AG09309 (cell line): ENCODE data around the gene CST7.

Source experiments
- DNase-seq: peaks from one replicate; pipeline ENCODE4 v3.0.0-alpha.2; 2010; ENCODE audit warnings: low read depth
- H3K4me3 ChIP-seq: 2 replicates; pipeline ENCODE4 v1.5.1; 2011; ENCODE audit warnings: mild to moderate bottlenecking, low read depth, low read length, moderate library complexity; ENCODE audit not compliant: control insufficient read depth
- TF ChIP-seq, protein P1 (sequence below): IDR thresholded peaks from 2 replicates; pipeline ENCODE4 v1.5.1; 2011; ENCODE audit warnings: mild to moderate bottlenecking, low read depth, low read length, inconsistent platforms; ENCODE audit not compliant: insufficient read depth, control insufficient read depth; ENCODE audit errors: missing control alignments

Gene CST7

DNA sequence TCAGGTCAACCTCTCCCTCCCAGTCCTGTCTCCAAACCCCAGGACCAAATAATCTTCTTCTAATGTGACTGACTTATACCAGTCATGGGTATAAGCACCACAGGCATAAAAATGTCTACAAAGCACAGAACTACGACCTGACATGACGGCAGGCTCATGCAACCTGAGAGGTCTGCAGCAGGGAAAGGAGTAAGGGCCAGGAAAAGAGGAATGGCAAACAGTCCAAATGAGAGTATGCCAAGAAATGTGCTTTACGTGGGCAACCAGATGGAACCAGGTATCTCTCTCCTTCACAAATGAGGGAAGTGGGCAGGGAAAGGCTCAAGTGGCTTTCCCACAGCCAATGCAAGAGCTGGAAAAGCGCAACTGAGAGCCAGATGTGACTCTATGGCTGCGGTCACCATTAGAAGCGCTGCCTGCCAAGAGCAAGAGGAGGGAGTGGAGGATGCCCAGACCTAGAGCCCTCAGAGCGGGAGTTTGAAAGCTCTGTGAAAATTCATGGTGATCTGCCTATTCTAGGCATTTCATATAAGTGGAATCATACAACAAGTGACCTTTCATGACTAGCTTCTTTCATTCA, 37.5 kb downstream of the CST7 start:
- DNase-seq: no peak
- TF ChIP-seq, protein P1, sequence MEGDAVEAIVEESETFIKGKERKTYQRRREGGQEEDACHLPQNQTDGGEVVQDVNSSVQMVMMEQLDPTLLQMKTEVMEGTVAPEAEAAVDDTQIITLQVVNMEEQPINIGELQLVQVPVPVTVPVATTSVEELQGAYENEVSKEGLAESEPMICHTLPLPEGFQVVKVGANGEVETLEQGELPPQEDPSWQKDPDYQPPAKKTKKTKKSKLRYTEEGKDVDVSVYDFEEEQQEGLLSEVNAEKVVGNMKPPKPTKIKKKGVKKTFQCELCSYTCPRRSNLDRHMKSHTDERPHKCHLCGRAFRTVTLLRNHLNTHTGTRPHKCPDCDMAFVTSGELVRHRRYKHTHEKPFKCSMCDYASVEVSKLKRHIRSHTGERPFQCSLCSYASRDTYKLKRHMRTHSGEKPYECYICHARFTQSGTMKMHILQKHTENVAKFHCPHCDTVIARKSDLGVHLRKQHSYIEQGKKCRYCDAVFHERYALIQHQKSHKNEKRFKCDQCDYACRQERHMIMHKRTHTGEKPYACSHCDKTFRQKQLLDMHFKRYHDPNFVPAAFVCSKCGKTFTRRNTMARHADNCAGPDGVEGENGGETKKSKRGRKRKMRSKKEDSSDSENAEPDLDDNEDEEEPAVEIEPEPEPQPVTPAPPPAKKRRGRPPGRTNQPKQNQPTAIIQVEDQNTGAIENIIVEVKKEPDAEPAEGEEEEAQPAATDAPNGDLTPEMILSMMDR: no peak
- no peak overlapping the region for H3K4me3 ChIP-seq

DNA sequence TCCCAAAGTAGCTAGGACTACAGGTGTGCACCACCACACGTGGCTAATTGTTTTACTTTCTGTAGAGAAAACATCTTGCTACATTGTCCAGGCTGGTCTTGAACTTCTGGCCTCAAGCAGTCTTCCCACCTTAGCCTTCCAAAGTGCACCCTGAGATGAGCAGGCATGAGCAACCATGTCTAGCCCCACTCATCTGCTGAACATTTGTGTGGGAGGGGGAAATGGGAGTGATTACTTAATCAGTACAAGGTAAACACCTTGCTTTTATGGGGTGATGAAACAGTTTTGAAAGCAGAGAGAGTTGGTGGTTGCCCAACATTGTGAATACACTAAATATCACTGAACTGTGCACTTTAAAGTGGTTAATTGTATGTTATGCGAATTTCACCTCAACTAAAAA, 38.2 kb downstream of the CST7 start:
- H3K4me3 ChIP-seq: no peak overlapping the region
- no peak for DNase-seq
- TF ChIP-seq, protein P1: no peak

DNA sequence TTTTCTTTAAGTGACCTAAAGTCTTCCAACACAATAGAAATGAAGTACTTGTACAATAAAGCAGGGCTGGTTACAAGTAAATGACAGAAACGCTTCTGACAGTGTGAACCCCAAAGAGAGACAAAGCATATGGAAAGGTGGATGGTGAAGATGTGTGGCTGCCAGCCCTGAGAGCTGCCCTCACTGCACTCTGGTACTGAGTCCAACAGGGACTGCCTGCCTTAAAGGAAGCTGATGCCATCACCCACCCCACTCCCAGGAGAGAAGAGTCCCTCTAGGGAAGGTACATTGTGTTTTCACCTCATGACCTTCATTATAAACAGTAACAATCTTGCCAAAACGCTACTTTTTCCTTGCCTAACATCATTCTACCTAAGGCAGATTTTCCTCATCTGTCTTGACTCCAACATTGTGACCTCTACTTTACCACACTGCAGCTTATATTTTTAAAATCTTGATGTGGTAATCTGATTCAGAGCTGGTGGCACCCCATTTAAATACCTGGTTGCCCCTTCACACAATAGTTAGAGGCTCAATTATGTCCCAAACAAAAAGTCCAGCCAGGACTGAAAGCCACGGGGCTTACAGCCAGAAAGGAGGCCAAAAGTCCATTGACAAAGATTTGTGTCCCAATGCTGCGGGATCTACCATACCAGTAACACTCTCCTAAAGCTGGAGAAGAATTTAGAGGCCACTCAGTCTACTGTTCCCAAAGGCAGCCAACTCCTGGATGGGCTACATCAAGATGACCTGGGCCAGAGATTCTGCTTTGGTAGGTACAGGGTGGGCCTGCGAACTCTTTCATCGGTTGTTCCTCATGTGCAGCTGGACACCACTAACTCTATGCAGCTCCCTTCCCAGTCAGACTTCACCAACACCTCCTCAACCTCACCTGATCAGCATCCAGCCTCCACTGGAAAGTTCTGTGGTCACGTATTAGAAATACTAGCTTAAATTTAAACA, 39.1 kb downstream of the CST7 start:
- DNase-seq: no peak
- TF ChIP-seq, protein P1: no peak
- no peak overlapping the region for H3K4me3 ChIP-seq

DNA sequence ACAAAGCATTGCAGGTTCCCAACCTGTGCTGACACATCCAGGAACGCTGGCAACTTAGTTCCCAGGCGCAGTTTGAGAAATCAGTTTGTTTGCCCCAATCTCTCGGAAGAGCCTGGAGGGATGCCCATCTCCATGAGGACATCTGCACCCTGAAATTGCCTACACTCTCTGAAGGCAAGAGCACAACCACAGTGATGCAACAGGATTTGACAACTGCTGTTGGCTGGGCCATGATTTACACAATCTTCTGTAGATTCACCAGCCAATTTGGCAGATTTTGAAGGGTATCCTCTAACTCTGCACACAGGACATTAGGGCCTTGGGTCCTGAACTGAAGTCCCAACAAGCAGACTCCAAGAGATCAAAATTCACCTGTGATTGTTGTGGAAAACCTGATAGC, 40.1 kb downstream of the CST7 start:
- TF ChIP-seq, protein P1: no peak
- H3K4me3 ChIP-seq: no peak overlapping the region
- DNase-seq: no peak

DNA sequence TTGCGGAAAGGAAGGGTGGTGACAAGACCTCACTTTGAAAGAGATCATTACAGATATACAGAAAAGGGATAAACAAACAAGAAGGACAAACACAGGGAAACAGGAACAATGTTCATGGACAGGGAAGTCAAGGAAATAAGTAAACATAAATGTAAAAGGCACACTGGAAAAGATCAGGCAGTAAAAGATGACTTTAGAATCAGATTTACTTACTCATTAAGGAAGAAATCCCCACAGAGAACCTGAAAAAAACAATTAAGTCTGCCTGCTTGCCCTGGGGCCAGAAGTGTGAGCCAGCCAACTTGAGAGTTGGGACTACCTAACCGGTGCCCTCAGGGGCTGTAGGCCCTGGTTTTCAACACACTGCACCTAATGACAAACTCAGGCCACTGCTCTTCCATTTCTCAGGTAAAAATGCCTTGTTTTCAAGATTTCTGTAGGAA, 41.8 kb downstream of the CST7 start:
- no peak for DNase-seq
- TF ChIP-seq, protein P1: no peak
- H3K4me3 ChIP-seq: no peak overlapping the region

DNA sequence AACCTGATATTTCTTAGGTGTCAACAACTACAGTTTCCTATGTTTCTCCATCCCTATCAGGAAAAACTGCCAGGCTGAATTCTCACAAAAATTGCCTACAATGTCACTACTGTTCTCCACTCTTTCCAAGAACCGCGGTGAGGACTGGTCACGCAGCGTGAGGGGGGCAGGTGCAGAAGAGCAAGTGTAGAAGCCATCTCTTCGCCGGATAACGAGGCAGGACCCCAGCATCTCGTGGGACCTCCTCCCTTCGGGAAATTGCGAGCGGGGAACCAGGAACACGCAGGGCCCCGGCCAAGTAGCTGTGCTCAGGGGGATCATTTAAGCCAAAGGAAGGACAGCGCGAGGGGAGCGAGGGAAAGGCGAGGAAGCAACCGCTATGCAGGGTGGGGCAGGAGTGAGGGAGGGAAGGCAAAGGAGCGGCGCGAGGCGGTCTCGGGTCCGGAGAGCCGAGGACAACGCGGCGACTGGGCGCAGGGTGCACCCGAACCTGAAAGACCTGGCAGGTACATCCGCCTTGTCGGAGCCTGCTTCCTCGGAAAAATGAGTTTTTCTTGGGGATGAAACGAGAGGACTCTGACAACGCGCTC, 42.9 kb downstream of the CST7 start:
- H3K4me3 ChIP-seq: peak overlapping the region; percentile 95
- no peak for DNase-seq
- TF ChIP-seq, protein P1: no peak
